ENCODE measurements around the gene GSKIP.

DNA sequence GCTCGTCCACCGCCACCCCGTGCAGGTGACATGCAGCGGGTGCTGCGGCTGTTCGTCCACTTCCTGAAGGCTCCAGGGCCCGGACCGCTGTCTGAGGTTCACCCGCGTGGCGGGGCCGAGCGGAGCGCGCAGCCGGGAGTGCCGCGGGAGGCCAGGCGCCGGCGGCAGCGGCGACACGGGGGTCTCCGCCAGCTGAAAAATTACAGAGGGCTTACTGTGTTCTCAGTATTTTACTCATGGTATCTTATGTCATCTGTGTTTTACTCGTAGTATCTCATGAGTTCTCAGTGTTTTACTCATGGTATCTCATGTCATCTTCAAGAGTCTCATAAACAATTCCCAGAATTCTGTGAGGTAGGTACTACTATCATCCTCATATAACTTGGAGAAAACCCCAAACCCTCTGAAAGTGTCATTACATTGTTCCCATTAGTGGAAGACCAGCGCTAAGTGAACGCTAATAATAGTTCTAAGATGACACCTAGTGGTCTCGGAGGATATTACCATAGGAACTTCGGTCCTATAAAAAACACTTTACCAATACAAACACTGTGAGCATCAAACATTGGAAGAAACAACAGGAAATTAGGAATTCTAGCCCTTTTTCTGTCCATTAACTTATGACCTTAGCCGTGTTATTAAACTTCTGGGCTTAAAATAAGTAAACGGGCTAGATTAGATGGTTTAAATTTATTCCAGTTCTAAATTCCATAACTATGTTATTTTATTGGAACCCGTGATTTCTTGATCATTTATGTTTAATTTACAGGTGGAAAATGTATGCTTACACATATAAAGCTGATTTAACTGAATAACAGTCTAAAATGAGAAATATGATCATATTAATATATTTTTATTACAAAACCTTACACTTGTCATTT, 61.0 kb downstream of the GSKIP start:
- TF ChIP-seq, protein P1, sequence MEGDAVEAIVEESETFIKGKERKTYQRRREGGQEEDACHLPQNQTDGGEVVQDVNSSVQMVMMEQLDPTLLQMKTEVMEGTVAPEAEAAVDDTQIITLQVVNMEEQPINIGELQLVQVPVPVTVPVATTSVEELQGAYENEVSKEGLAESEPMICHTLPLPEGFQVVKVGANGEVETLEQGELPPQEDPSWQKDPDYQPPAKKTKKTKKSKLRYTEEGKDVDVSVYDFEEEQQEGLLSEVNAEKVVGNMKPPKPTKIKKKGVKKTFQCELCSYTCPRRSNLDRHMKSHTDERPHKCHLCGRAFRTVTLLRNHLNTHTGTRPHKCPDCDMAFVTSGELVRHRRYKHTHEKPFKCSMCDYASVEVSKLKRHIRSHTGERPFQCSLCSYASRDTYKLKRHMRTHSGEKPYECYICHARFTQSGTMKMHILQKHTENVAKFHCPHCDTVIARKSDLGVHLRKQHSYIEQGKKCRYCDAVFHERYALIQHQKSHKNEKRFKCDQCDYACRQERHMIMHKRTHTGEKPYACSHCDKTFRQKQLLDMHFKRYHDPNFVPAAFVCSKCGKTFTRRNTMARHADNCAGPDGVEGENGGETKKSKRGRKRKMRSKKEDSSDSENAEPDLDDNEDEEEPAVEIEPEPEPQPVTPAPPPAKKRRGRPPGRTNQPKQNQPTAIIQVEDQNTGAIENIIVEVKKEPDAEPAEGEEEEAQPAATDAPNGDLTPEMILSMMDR (IDR thresholded peaks at IDR 0.05): peak; percentile 48 to 82 (median 78)
- no peak for TF ChIP-seq POLR2AphosphoS5 (IDR thresholded peaks at IDR 0.05)

All from sigmoid colon (tissue), 4 donors.